Vagina (tissue), 2 donors: ENCODE results near the gene RPL7L1.
"Not testable (repeated sequence)": the region's sequence is repeated elsewhere in the genome, so short reads cannot be mapped to it uniquely, and the experiment has no call there.

ENCODE experiments used
- CTCF ChIP-seq, 3 experiments: fragments of 450-650 bp in 2 of 3; fragments of 200-600 bp in 1 of 3; sonication (generic) in 1 of 3; IDR thresholded peaks; one replicate each; pipeline ENCODE4 v1.5.1; 2017 to 2019; ENCODE audit warnings: antibody characterized with exemption in 3 of 3, mild to moderate bottlenecking in 2 of 3, moderate library complexity in 2 of 3
- POLR2A ChIP-seq, 2 donors: fragments of 450-650 bp; IDR thresholded peaks; one replicate each; pipeline ENCODE4 v1.6.1; 2017; ENCODE audit warnings: antibody characterized with exemption in 2 of 2, mild to moderate bottlenecking in 2 of 2, moderate library complexity in 2 of 2

GRCh38 chr6:42880871-42881270 is 1.5 kb downstream of the RPL7L1 start:
- not testable (repeated sequence) for TF ChIP-seq CTCF, POLR2A (IDR thresholded peaks at IDR 0.05)
